ENCODE results near the gene C14orf119. TPM values are rescaled to one million over a fixed set of nuclear protein-coding genes. Genes with fewer than 3 reads are reported as not detected.

The C14orf119 gene
- total RNA-seq, 1 experiment from 2014 or later = 46.8 TPM

DNA sequence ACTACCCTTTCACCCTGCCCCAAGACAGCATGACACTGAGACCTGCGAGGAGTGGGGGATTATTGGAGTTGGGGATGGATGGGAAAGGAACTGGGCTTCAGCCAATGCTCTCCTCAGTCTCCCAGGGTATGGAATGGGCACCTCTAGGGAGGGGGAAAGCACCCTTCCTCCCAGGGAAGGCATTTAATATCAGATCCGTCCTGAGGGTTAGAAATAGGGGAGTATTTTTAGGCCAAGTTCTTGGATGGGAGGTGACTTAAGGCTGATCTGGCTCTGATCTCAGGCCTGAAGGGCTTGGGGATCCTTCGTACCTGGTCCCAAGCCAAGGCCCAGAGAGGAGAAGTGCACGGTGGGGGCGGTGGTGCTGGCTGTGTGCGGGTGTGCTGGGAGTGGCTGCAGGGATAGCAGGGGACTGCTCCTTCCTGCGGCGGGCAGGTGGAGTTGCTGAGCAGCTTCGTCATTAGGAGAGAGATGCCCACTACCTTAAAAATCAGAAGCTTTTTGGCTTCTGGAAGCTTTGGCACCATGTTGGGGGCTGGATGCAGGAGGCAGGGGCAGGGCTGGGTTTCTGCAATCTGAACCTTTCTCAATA is 30.7 kb downstream of the C14orf119 start (continued):
- no peak for TF ChIP-seq TCF7L2 (IDR thresholded peaks at IDR 0.05; ENCODE audit: borderline replicate concordance, extremely low read depth, insufficient read depth, insufficient read length)
- TF ChIP-seq CBX3 (IDR thresholded peaks at IDR 0.05; ENCODE audit: low read depth) = no peak
- TF ChIP-seq SRF (IDR thresholded peaks at IDR 0.05; ENCODE audit: low read depth) = no peak
- TF ChIP-seq, protein P1, sequence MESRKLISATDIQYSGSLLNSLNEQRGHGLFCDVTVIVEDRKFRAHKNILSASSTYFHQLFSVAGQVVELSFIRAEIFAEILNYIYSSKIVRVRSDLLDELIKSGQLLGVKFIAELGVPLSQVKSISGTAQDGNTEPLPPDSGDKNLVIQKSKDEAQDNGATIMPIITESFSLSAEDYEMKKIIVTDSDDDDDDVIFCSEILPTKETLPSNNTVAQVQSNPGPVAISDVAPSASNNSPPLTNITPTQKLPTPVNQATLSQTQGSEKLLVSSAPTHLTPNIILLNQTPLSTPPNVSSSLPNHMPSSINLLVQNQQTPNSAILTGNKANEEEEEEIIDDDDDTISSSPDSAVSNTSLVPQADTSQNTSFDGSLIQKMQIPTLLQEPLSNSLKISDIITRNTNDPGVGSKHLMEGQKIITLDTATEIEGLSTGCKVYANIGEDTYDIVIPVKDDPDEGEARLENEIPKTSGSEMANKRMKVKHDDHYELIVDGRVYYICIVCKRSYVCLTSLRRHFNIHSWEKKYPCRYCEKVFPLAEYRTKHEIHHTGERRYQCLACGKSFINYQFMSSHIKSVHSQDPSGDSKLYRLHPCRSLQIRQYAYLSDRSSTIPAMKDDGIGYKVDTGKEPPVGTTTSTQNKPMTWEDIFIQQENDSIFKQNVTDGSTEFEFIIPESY (IDR thresholded peaks at IDR 0.05; ENCODE audit: extremely low read depth, insufficient replicate concordance, low read length) = no peak
- TF ChIP-seq, protein P2, sequence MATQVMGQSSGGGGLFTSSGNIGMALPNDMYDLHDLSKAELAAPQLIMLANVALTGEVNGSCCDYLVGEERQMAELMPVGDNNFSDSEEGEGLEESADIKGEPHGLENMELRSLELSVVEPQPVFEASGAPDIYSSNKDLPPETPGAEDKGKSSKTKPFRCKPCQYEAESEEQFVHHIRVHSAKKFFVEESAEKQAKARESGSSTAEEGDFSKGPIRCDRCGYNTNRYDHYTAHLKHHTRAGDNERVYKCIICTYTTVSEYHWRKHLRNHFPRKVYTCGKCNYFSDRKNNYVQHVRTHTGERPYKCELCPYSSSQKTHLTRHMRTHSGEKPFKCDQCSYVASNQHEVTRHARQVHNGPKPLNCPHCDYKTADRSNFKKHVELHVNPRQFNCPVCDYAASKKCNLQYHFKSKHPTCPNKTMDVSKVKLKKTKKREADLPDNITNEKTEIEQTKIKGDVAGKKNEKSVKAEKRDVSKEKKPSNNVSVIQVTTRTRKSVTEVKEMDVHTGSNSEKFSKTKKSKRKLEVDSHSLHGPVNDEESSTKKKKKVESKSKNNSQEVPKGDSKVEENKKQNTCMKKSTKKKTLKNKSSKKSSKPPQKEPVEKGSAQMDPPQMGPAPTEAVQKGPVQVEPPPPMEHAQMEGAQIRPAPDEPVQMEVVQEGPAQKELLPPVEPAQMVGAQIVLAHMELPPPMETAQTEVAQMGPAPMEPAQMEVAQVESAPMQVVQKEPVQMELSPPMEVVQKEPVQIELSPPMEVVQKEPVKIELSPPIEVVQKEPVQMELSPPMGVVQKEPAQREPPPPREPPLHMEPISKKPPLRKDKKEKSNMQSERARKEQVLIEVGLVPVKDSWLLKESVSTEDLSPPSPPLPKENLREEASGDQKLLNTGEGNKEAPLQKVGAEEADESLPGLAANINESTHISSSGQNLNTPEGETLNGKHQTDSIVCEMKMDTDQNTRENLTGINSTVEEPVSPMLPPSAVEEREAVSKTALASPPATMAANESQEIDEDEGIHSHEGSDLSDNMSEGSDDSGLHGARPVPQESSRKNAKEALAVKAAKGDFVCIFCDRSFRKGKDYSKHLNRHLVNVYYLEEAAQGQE (IDR thresholded peaks at IDR 0.05; ENCODE audit: low read depth) = no peak
- TF ChIP-seq EGR1 (IDR thresholded peaks at IDR 0.05; ENCODE audit: low read depth) = no peak

Measured in HCT116 (cell line).